ENCODE data around the gene RSAD2.

Gene RSAD2

GRCh38 chr2:6835467-6835866 lies 42.1 kb upstream of the RSAD2 start:
- TF ChIP-seq REPIN1 (tag by site-specific recombination; IDR thresholded peaks at IDR 0.05; ENCODE audit: low read depth) (no peak), ZNF157 (tag by site-specific recombination; IDR thresholded peaks at IDR 0.05) (no peak), BCL11B (tag by site-specific recombination; IDR thresholded peaks at IDR 0.05; ENCODE audit: low read depth) (no peak), ZSCAN5A (tag by site-specific recombination; IDR thresholded peaks at IDR 0.05) (no peak), ZNF433 (tag by site-specific recombination; IDR thresholded peaks at IDR 0.05; ENCODE audit: low read depth) (no peak), ZNF580 (tag by site-specific recombination; IDR thresholded peaks at IDR 0.05) (no peak)
- Histone ChIP-seq H3K4me1 (ENCODE audit: control insufficient read depth, insufficient read depth, low read length) (no peaks in the 10 kb centered on the region), H3K36me3 (ENCODE audit: control insufficient read depth in 2 of 2, insufficient read depth in 1 of 2, low read length in 2 of 2) (no peaks in the 10 kb centered on the region), H3K4me3 (ENCODE audit: low read depth, low read length) (no peak overlapping the region), H3K9me3 (ENCODE audit: control insufficient read depth, insufficient read depth, low read depth, low read length) (no peaks in the 10 kb centered on the region), H3K27ac (ENCODE audit: extremely low read depth, low read depth, low read length) (no peak overlapping the region)
- CTCF ChIA-PET: no interaction called here
- POLR2A ChIA-PET: interaction anchor here (1.0 kb wide), 1 partner anchor 17 kb away, joined by 3 read pairs; no protein-coding TSS in a partner anchor

GRCh38 chr2:6838673-6839319 lies 38.8 kb upstream of the RSAD2 start:
- POLR2A ChIA-PET: no interaction called here
- no peaks in the 10 kb centered on the region for H3K9me3 ChIP-seq (ENCODE audit: control insufficient read depth, insufficient read depth, low read depth, low read length)
- CTCF ChIA-PET: interaction anchor here (0.6 kb wide), 1 partner anchor 29 kb away, joined by 3 read pairs; no protein-coding TSS in a partner anchor
- H3K36me3 ChIP-seq (ENCODE audit: control insufficient read depth in 2 of 2, insufficient read depth in 1 of 2, low read length in 2 of 2): no peaks in the 10 kb centered on the region
- TF ChIP-seq ZXDB (tag by site-specific recombination; IDR thresholded peaks at IDR 0.05) (no peak), AEBP2 (tag by site-specific recombination; IDR thresholded peaks at IDR 0.05; ENCODE audit: borderline replicate concordance) (no peak), ZBTB44 (tag by site-specific recombination; IDR thresholded peaks at IDR 0.05) (no peak), ZNF677 (tag by site-specific recombination; IDR thresholded peaks at IDR 0.05) (no peak), ZNF548 (tag by site-specific recombination; IDR thresholded peaks at IDR 0.05) (no peak), ZNF423 (tag by site-specific recombination; IDR thresholded peaks at IDR 0.05) (no peak), ZNF776 (tag by site-specific recombination; IDR thresholded peaks at IDR 0.05; ENCODE audit: borderline replicate concordance) (no peak), ZNF416 (tag by site-specific recombination; IDR thresholded peaks at IDR 0.05) (no peak), ZNF248 (tag by site-specific recombination; IDR thresholded peaks at IDR 0.05) (no peak), REST (tag by site-specific recombination; IDR thresholded peaks at IDR 0.05) (no peak), MYNN (tag by site-specific recombination; IDR thresholded peaks at IDR 0.05; ENCODE audit: borderline replicate concordance) (no peak), WT1 (tag by site-specific recombination; IDR thresholded peaks at IDR 0.05) (no peak), ZNF707 (tag by site-specific recombination; IDR thresholded peaks at IDR 0.05) (no peak), GLI2 (tag by site-specific recombination; IDR thresholded peaks at IDR 0.05; ENCODE audit: borderline replicate concordance, low read depth) (no peak), TCF7L2 (IDR thresholded peaks at IDR 0.05; ENCODE audit: borderline replicate concordance, low read depth, low read length) (no peak), ZNF223 (tag by site-specific recombination; IDR thresholded peaks at IDR 0.05) (no peak), ZNF76 (tag by site-specific recombination; IDR thresholded peaks at IDR 0.05; ENCODE audit: borderline replicate concordance, low read depth) (no peak)
- no peak overlapping the region for H3K27ac ChIP-seq (ENCODE audit: extremely low read depth, low read depth, low read length)
- no peak overlapping the region for H3K4me3 ChIP-seq (ENCODE audit: low read depth, low read length)
- H3K4me1 ChIP-seq (ENCODE audit: control insufficient read depth, insufficient read depth, low read length): no peaks in the 10 kb centered on the region
